HTERT RPE-1 (cell line): ENCODE results near the gene DHX38.

ENCODE experiments used
- in situ Hi-C: fragments of 300-500 bp; cut with MboI; formaldehyde crosslinking; loops from 4 replicates; pipeline ENCODE4 v1.14.3; 2020; ENCODE audit warnings: low sequenced_read_pairs

DHX38 gene

DNA sequence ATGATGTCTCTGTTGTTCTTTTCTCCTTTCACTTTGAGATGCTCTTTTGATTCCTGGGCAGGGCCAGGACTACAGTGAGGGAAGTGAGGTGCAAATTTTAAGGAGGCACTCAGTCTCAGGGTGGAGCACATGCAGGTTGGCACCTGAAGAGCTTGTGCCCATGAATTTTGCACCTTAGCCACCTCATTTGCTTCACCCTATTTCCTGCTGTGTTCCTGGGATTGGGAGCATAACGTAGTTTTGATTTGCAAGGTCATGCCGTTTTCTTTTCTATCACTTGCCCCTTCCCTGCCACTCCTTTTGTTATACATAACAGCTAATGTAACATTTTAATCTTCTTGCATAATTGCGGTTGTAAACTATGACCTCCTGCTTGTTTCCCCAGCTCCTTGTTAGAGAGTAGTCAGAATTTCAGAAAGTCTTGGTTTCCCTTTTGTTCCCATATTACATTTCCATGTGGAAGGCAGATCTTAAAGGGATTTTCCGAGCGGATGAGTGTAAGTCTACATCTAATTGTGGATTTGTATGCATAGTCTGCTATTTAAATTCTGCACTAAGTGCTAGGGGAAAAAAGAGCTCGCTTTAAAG lies 68.6 kb downstream of the DHX38 start:
- in situ Hi-C loops = no loop called here
